Subcutaneous adipose tissue (tissue), 4 donors: ENCODE results near the gene AVPR2. TPM values are rescaled to one million over a fixed set of nuclear protein-coding genes. Genes with fewer than 3 reads are reported as not detected.

Source experiments
- CTCF ChIP-seq: fragments of 450-650 bp; IDR thresholded peaks from one replicate; pipeline ENCODE4 v1.5.1; 2016; ENCODE audit warnings: low read depth, mild to moderate bottlenecking, control low read depth, antibody characterized with exemption, moderate library complexity
- total RNA-seq, 4 donors: library from RNA; depleted of rRNA; stranded (reverse); fragments of >200 nt; gene quantifications; one replicate each; pipeline ENCODE4 v1.1.0, GENCODE V29; 2016

AVPR2 gene
- total RNA-seq, 4 donors from 2014 or later: 3.4 to 13.9 (median 5.7) TPM

DNA sequence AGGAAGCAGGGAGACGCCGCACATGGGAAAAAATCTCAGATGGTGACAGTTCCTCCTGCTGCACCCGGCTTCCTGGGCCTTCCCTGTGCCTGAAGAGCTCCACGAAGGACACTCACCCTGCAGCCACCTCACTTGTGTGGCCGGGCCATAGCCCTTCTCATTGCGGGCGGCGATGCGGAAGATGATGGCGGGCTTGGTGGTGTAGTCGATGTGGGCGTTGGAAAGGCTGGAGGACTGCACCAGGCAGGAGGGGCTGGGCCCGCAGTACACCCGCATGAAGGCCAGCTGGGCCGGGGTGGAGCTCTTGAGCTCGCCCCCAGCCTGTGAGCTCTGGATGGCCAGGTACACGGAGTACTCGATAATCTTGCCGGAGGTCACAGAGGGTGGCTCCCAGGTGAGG, 45.7 kb downstream of the AVPR2 start:
- TF ChIP-seq CTCF: no peak

DNA sequence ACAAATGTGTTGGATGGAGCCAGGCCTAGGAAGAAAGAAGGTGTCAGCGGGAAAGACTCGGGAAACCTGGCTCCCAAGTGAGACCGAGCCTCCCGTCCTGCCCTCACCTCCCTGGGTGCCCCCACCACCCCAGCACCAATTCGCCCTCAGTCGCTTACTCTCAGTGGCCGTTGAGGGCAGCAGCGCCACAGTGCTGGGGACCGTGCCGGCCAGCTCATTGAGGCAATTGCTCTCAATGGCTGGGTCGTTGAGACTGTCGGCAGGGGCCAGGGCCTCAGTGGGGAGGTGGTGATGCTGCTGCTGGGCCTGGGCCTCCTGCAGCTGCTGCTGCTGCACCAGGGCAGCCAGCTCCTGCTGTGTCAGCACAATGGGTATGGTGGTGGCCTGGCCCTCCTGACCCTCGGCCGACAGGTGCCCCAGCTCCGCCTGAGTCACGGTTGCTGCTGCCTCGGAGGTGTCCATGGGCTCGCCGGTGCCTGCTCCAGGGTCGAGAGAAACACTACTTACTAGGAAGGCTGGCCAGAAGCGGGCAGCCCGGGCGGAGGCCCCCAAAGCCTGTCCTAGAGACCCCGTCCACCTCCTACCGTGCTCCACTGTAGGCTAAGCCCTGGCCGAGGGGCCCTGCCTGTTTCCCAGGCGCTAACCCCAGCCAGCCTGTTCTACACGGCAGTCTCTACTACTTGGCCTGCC, 47.4 kb downstream of the AVPR2 start:
- TF ChIP-seq CTCF: no peak

- no peak for TF ChIP-seq CTCF
Observed at GRCh38 chrX:153952373-153953026, 48.0 kb downstream of the AVPR2 start.

GRCh38 chrX:153953342-153953830, 48.9 kb downstream of the AVPR2 start:
- no peak for TF ChIP-seq CTCF

GRCh38 chrX:153953892-153954557, 49.6 kb downstream of the AVPR2 start:
- TF ChIP-seq CTCF: no peak

DNA sequence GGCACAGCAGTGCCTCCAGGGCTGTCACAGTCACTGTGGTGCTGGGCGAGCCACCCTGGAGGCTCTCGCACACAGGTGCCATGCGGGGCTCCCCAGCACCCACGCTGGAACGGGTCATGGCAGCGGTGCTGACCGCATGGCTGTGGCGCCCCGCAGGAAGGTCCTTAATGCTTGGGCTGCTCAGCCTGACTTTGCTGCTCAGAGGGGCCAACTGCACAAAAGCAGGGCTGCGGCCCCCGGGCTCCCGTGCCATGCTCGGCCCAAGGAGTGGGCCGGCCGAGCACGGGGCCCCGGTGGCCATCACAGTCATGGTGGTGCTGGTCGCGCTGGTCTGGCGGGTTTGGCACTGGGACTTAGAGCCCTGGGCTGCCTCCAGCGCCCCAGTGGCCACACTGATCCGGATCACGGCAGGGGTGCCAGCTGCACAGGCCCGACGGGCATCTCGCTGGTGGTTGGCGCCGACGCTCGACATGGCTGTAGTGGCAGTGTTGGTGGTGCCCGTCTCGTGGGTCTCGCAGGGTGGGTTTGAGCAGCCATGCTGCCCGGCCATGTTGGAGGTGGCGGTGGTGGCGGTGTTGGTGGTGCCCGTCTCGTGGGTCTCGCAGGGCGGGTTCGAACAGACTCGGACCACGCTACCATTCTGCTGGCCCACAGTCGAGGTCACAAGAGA, 50.2 kb downstream of the AVPR2 start:
- no peak for TF ChIP-seq CTCF

- TF ChIP-seq CTCF: no peak
Observed at GRCh38 chrX:153955228-153955732, 50.8 kb downstream of the AVPR2 start.
